ENCODE results near the gene SLC25A25.
A peak's percentile ranks its signal among the peaks of the same experiment; 100 is the strongest.

The SLC25A25 gene

GRCh38 chr9:128072144-128073021, 4.4 kb downstream of the SLC25A25 start:
- DNase-seq (ENCODE audit: low read depth in 1 of 2, low spot score in 1 of 2), result peak in 1 of 2 donors; percentile 26

GRCh38 chr9:128073253-128073886, 5.3 kb downstream of the SLC25A25 start:
- no peak for DNase-seq (ENCODE audit: low read depth in 1 of 2, low spot score in 1 of 2)

GRCh38 chr9:128077847-128078503, 9.9 kb downstream of the SLC25A25 start:
- no peak for DNase-seq (ENCODE audit: low read depth in 1 of 2, low spot score in 1 of 2)

GRCh38 chr9:128078504-128079434, 10.7 kb downstream of the SLC25A25 start:
- no peak for DNase-seq (ENCODE audit: low read depth in 1 of 2, low spot score in 1 of 2)

GRCh38 chr9:128080206-128080605, 12.2 kb downstream of the SLC25A25 start:
- no peak for DNase-seq (ENCODE audit: low read depth in 1 of 2, low spot score in 1 of 2)

- DNase-seq (ENCODE audit: low read depth in 1 of 2, low spot score in 1 of 2), result no peak
These were observed 13.0 kb downstream of the SLC25A25 start for GRCh38 chr9:128081056-128081455.

GRCh38 chr9:128082151-128082550, 14.1 kb downstream of the SLC25A25 start:
- DNase-seq (ENCODE audit: low read depth in 1 of 2, low spot score in 1 of 2), result no peak

GRCh38 chr9:128084746-128085145, 16.7 kb downstream of the SLC25A25 start:
- no peak for DNase-seq (ENCODE audit: low read depth in 1 of 2, low spot score in 1 of 2)

- DNase-seq (ENCODE audit: low read depth in 1 of 2, low spot score in 1 of 2), result no peak
These were observed 17.9 kb downstream of the SLC25A25 start for GRCh38 chr9:128085943-128086342.

GRCh38 chr9:128087262-128087661, 19.2 kb downstream of the SLC25A25 start:
- DNase-seq (ENCODE audit: low read depth in 1 of 2, low spot score in 1 of 2), result no peak

GRCh38 chr9:128088253-128088945, 20.4 kb downstream of the SLC25A25 start:
- DNase-seq (ENCODE audit: low read depth in 1 of 2, low spot score in 1 of 2), result no peak

- no peak for DNase-seq (ENCODE audit: low read depth in 1 of 2, low spot score in 1 of 2)
These were observed 21.3 kb downstream of the SLC25A25 start for GRCh38 chr9:128089299-128089698.

- DNase-seq (ENCODE audit: low read depth in 1 of 2, low spot score in 1 of 2), result no peak
These were observed 23.1 kb downstream of the SLC25A25 start for GRCh38 chr9:128091144-128091543.

- no peak for DNase-seq (ENCODE audit: low read depth in 1 of 2, low spot score in 1 of 2)
These were observed 23.5 kb downstream of the SLC25A25 start for GRCh38 chr9:128091571-128091970.

- no peak for DNase-seq (ENCODE audit: low read depth in 1 of 2, low spot score in 1 of 2)
These were observed 24.4 kb downstream of the SLC25A25 start for GRCh38 chr9:128092199-128092977.

- no peak for DNase-seq (ENCODE audit: low read depth in 1 of 2, low spot score in 1 of 2)
These were observed 25.0 kb downstream of the SLC25A25 start for GRCh38 chr9:128093011-128093410.

- peak; percentile 45 to 60 for DNase-seq (ENCODE audit: low read depth in 1 of 2, low spot score in 1 of 2)
These were observed 26.3 kb downstream of the SLC25A25 start for GRCh38 chr9:128094166-128094949.

- DNase-seq (ENCODE audit: low read depth in 1 of 2, low spot score in 1 of 2), result no peak
These were observed 27.0 kb downstream of the SLC25A25 start for GRCh38 chr9:128094950-128095544.
